GM21526 (cell line): ENCODE results near the gene CDH22.

Experiments
- ATAC-seq: cut with Tn5 transposase; IDR thresholded peaks from one replicate; pipeline ENCODE4 v1.9.1; 2021; ENCODE audit warnings: moderate library complexity; ENCODE audit not compliant: unreplicated experiment, low FRiP score

CDH22 gene

DNA sequence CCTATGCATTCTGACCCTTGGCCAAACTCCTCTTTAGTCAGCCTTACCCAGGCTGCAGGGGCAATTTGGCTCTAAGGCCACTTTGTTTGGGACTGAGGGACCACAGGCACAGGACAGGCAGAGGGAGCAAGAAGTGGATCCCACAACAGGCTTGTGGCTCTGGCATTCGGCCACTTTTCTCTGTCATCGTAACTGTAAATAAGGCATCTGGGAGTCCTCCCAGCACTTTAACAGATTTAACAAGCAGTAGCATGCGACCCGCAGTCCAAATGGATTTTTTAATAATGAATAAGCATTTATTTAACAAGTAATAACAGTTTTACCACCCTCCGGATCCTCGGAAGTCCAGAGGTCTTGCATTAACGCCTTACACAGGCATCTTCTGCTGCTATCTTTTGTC, 16.1 kb upstream of the CDH22 start:
- ATAC-seq = no peak

DNA sequence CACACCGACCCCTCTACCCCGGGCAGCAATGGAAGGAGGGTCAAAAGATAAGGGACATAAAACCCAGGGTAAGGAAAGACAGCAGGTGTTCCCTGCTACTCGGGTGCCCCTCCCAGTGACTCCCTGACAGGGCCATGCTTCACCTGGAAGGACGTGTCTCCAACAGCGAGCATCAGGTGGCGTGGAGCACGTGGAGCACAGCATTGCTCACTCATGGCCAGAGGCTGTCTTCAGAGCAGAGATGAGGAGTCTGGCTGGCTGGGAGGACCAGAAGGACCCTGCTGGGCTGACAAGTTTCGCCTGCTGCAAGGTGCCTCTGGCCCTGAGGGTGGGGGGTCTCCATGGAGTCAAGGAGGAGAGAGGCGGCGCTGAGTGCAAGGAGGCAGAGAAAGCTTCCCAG, 15.3 kb upstream of the CDH22 start:
- no peak for ATAC-seq

DNA sequence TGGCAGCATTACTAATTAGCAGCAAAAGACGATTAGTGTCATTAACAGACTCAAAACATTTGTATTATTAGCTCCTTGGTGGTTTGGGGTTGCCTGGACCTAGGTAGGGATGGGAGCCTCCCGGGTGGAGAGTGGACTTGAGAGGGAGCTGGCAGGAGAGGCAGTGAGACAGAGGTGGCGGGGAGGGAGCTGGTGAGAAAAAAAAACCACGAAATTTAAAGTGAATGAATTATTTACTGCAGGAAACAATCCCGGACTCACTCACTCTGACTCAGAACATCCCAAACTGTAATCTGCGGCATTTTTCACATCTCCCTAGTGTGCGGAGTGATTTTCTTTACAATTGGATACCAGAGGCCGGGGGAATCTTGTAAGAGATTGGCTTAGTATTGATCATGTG, 14.3 kb upstream of the CDH22 start:
- no peak for ATAC-seq

DNA sequence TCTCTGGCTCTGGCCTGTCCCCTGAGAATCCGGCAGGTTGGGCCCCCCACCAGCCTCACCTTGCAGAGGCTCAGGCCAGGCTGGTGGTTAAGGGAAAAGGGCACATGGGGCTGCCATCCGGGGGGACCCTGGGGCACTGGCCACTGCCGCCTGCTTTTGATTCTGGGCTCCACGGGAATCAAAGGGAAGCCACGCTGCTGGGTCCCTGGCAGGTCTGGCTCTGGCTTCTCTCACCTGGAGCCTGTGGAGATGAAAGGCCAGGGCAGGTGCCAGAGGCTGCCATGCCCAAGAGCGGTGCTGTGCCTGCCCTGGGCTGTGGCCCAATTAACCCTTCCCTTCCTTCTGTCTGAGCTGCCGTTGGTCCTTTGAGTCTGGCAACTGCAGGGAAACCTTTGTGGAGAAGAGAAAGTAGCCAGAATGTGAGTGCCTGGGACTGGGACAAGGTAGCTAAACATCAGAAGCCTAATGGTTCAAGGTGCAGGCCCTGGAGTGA, 9.4 kb upstream of the CDH22 start:
- ATAC-seq = no peak

DNA sequence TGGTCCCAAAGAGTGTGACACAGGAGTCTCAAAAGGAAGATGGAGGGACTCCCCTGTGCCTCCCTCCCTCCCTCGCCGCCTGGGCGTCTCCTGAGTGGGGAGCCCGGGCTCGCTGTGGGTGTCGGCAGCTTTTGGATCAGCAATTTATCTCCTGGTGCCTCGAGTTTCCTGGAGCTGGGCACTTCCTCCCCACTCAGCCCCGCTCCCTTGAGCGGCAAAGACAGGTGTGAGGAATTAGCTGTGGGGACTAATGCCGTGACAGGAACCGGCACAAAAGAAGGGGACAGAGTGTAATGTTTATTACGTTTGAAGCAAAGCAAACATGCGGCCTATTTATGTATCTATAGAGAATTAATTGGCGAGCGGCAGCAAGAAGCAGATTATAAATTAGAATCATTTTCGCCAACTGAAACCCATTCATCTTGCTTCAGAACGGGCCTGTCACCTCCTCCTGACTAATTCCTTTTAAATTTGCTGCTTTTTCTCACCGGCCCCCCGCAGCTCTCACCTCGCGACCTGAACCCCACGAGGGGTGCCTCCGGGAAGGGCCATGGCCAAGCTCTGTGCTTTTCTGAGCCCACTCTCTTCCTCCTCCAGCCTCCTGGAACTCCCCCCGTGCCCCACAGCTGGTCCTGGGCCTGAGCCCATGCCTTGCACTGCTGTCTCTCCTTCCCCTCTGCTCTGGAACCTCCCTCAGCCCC, 8.8 kb upstream of the CDH22 start:
- ATAC-seq = no peak

DNA sequence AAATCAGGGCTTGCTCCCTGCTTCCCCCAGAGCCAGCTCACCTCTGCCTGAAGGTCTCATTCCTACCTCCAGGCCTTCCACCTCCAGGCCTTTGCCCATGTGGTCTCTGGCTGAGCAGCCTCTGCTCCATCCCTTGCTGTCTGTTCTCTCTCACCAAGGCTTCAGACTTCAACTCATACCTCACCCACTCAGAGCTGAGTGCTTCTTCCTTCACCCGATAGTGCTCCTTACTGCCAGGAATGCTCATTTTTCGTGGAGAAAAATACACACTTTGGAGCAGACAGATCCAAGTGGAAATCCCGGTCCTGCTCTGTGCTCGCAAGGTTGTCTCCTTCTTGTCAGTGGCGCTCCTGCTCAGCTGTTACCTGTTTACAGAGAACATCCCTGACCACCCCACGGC, 7.0 kb upstream of the CDH22 start:
- no peak for ATAC-seq

DNA sequence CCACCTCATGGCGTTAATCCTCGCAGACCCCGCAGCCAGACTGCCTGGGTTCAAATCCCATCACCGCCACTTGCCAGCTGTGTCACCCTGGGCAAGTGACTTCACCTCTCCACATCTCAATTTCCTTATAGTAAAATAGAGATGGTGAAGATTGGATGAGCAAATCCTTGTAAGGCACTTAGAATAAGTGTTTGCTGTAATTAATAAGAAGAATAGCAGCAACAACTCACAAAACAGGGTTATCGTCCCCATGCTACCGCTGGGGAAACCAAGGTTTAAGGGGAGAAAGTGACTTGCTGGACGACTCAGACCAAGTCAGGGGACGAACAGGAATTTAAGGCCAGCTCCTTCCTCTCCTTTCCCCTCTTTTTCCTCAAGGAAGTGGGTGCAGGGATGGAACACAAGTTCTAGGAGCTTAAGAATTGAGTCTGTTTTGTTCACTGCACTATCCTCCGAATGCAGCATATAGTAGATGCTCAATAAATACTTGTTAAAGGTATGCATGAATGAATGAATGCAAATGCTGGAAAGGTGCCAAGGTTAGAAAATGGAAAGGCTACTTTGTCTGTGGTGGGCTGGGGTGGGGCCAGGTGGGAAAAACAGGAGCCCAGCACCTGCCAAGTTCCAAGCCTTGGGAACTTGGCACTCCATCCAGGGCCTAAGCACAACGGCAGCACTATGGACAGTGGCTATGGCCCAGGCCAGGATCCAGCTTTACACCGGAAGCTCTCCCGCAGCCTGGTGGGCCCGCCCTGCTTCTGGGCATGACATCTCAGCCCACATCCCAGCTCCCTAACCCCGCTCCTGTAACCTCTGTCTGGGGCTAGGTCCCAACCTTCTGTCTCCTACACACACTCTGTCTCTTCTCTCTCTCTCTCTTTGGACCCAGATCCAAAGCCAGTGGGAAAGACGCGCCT, 4.9 kb upstream of the CDH22 start:
- ATAC-seq = no peak

DNA sequence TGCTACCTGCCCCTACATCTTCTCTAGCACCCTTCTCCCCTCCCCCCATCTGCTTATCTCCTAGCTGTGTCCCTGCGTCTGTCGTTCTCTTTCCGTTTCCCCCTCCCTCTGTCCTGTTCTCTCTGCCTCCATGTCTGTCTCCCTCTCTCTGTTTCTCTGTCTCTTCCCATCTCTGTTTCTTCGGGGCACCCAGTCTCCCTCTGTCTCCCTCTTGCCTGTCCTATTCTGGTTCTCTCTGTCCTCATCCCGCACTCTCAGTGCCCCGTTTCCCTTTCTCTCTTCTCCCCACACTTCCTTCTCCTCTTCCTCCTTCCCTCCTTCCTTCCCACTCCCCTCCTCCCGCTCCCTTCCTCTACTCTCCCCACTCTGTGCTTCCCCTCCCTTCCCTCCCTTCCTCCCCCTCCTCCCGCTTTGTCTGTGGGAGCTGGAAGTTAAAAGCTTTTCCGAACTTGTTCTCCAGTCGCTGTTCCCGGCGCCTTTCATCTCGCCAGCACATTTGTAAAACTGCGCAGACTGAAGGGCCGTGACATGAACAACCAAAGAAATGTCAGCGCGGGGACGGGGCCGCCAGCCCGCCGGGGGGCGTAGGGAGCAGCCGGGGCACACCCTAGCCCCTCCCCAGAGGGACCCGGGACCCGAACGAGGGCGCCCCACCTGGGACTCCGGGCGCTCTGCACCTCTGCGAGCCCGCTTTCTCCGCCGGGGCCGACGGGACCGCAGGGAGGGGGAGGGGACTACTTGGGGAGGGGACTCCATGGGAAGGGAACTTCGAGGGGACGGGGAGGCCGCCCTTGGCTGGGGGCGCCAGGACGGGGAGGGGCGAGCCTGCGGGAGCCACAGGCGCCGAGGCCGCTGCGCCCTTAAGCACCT, 4.0 kb upstream of the CDH22 start:
- ATAC-seq = no peak

DNA sequence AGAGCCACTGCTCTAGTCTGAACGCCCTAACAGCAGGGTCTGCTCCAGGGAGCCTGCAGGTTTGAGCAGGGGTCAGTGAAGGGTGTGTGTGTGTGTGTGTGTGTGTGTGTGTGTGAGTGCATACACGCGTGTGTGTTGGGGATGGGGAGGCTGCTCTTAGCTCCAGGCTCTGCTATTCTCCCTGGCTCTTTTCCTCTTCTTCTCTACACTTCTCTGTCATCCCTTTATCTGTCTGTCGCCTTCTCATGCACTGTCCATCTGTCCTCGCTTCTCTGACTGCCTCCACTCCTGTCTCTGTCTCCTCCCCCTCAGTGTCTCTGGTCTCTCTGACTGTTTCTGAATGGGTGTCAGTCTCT, 3.4 kb upstream of the CDH22 start:
- no peak for ATAC-seq

DNA sequence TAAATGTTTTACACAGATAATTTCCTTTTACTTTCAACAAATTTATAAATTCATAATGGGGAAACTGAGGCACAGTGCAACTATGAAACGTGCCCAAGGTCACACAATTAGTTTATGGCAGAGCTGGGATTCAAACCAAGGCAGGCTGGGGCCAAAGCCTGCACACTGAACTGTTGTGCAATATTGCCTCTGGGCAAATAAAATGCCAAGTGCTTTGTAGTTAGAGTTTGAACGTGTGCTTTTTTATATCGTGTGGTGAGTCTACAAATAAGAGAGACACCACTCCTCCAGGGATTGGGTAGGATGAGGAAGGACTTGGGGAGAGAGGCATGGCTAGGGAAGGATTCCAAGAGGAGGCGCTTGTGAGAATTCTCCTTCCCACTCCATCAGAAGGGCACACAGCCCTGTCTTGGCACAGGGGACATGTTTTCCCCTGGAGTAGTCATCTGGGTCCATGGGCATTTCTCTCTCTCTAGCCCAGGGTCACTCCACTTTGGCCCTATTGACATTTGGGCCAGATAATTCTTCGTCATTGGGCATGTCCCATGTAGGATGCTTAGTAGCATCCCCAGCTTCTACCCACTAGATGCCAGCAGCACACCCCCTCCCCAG, 2.8 kb upstream of the CDH22 start:
- no peak for ATAC-seq

DNA sequence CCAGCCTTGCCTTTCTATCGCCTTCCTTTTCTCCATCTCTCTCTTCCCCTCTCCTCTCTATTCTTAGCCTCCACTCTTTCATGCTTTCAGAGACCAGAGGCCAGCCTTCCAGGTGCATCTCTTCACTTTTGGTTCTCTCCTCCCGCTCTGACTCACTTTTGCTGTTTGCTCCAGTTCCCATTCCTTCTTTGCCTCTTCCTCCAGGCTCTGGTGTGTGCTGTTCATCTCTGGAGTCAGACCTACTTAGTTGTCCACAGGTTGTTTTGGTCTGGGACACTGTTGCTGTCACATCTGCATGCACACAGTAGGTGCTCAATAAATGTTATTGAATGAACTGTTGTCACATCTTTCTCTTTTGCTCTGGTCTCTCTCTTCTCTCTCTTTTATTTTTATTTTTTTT, 1.6 kb upstream of the CDH22 start:
- no peak for ATAC-seq

DNA sequence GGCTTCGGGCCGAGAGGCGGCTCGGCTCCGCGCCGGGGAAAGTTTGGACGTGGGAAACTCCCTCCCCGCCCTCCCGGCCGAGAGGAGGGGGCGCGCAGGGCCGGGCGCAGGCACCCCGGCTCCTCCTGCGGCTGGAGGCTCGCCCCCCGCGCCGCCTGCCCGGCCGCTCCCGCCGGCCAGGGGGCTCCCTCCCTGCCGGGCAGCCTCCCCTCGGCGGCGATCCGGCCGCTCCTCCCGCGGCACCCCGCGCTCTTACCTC, 370 bp downstream of the CDH22 start:
- ATAC-seq = no peak

DNA sequence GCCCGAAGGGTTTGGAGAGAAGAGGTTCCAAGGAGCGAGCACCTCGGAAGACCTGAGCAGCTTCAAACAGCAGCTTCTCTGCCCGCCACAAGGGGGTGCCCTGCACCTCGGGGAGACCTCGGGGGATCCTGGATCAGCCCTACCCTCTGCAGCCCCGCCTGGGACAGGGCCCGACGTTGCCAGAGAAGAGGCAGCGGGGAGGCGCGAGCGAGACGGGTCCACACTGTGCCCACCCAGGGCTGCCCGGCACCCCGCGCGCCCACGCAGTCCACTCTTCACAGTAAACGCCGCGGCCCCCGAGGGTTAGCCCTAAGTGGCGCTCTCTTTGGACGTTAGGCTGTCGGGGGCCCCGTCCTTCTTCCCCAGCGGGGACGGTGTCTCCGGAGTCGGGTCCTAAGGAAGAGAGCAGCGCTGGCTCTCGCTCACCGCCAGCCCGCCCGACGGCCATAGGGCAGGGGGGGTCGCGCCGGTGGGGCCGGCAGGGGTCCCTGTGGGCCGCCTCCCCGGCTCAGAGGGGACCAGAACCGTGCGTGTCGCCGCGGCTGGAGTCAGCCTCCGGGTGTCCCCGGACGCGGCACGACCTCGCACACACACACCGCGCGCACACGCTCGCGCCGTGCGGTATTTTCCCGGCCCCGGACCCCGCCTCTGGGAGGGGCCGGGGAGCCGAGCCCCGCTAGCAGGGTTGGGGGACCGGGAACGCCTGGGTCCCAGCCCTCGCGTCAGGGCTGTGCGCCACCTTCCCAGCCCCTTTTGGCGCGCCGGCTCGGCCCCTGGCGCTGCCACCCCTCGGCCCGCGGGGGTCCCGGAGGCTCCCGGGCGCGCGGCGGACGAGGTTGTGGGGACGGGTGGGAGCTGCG, 929 bp downstream of the CDH22 start:
- ATAC-seq = no peak

DNA sequence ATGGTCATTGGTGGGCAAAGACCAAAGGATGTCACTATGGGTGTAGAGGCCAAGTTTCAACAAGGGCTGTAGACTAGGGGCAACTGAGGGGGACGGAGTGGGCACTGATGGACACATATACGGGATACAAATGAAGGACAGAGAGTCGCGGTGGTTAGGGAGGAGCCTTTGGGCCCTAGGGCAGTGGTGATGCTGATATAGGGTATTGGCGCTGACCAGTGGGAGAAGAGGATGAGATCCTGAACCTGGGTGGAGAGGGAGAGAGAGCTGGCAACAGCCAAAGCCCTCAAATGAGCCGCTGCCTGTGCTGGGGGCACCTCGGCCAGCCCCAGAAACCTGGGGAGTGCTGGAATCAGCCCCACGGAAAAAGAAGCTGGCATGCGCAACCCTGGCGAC, 1.6 kb downstream of the CDH22 start:
- no peak for ATAC-seq

DNA sequence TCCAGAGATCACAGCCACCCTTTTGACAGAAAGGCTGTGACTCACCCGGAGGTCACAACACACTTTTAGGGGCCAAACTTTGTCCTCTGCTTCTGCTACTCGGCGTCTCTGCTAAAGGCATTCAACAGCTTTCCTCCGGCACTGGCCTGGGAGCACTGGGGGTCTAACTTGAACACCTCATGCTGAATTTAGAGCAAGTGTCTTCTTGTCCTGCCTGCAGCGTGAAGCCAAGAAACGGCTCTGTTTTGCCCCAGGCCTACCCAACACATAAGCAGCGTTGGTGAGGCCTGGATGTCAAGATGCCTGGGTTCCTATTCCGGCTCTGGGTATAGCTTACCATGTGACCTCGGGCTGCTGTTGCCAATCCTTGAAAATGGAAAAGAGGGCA, 2.3 kb downstream of the CDH22 start:
- no peak for ATAC-seq

DNA sequence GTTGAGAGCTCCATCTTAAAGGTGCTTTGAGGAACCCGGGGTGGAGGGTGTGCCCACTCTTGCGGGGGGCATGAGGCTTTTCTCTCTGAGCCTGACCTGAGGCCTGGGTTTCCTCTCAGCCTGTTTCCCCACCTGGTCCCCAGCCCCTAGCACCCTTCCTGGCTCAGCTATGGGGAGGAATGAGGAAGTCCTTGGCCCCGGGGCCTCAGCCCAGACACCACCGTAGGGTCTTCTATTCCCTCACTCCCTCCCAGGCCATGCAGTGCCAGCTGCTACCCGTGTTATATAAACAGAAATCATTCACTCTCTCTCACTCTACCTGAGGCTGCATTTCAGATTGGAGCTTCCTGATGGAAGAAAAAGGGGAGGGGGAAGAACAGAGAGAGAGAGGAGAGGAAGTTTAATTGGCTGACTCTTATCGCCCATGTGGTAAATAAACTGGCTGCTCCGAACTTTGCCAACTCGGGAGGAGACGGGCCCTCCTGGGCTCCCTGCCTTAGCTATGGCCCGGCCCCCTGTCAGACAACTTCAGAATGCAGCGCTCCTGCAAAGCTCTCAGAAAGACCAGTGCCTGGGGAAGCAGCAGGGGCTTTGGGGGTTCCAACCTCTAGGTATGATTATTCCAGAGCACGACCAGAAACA, 2.8 kb downstream of the CDH22 start:
- no peak for ATAC-seq

DNA sequence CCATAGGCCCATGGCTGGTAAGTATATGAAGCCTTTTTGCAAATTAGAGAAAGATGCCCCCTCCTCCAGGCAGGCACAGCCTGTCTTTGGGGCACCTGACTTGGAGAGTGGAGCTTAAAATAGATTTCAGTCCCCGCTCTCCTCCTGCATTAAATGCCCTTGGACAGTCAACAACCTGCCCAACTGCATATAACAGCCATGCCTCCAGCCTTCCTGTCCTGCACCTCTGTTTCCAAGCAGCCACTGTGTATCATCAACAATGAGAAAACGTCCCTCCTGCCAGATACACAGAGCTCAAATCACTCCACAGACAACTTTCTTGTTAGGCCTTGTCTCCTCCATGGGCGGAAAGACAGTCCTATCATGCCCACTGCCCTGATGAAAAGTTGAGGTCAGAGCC, 3.4 kb downstream of the CDH22 start:
- no peak for ATAC-seq

DNA sequence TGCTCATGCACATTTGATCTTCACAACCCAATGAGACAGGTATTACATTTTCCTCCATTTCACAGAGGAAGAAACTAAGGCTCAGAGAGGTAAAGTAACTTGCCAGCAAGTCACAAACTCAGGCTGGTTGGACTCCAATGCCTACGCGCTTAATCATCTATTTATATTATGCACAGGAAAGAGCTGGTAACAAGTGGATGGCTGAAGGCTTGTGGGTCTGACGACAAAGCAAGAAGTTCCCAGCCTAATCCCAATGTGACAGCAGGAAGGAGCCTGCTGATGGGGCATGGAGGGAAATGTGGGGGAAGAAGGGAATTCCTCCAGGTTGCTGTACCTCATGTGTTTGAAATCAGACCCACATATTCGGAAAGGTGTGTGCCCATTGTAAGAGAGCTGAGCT, 3.9 kb downstream of the CDH22 start:
- no peak for ATAC-seq

DNA sequence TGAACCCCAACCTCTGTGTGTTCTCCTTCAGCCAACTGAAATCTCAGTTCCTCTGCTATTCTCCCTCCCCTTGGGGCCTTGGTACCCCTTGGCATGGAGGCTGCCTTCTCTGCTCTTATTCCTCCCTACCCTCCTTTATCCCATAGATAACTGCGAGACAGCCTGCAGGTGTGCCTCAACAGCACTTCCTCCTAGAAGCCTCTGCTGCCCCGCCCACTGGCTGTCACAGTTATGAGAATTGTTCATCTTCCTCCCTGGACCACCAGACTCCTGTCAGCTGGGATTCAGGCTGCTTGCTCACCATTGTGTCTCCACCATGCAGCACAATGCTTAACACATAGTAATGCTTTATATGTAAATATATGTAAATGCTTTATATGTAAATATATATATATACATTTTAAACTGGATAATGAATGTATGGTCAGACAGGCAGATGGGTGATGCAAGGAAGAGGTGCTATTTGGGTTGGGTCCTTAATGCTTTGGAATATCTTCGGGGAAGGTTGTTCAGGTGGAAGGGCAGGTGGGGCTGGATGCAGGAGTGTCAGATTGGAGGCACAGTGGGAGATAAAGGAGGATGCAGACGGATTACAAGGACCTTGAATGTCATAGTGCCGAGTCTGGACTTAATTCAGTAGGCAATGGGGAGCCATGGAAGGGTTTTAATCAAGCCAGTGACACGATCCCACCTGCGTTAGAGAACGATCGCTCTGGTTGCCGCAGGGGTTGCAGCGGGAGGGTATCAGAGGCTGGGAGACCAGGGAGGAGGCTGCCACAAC, 4.9 kb downstream of the CDH22 start:
- no peak for ATAC-seq
